ENCODE data around the gene WDR46. TPM values are rescaled to one million over a fixed set of nuclear protein-coding genes. Genes with fewer than 3 reads are reported as not detected.

WDR46 gene
- total RNA-seq, 8 experiments from 2014 or later = 31.4 to 108 (median 50.5) TPM

GRCh38 chr6:33237741-33238140, 51.3 kb downstream of the WDR46 start:
- in situ Hi-C loops (cut with MboI; ENCODE audit: low pct_unique_long_range_greater_than_20kb in 2 of 9, low sequenced_read_pairs in 9 of 9, unreplicated experiment in 9 of 9) = loop anchor here in 6 of 9 experiments (25.0 kb wide), 2 partner anchors 125 to 225 kb away; partner anchors contain the start of gene HLA-DOA (in 5 of the 6)
- no peak for ATAC-seq (replicated peaks in 6 of 8)
- WGBS, 10 experiments = 0 to 100% (median 75%) methylated on average over 1 to 2 of the region's 2 CpGs; no CpG with 5 or more reads in 1 of the 10 experiments
- Histone ChIP-seq H3K27ac (no peak overlapping the region), H3K4me1 (replicated peaks in 1 of 2) (peaks cover 0 to 7% of the 10 kb centered on the region in 2 donors), H3K4me3 (no peak overlapping the region)

- Histone ChIP-seq H3K27ac (no peak overlapping the region), H3K4me1 (replicated peaks in 1 of 2) (peaks cover 0 to 7% of the 10 kb centered on the region in 2 donors), H3K4me3 (no peak overlapping the region)
- ATAC-seq (replicated peaks in 6 of 8) = no peak
- in situ Hi-C loops (cut with MboI; ENCODE audit: low pct_unique_long_range_greater_than_20kb in 2 of 9, low sequenced_read_pairs in 9 of 9, unreplicated experiment in 9 of 9) = loop anchor here in 6 of 9 experiments (25.0 kb wide), 2 partner anchors 125 to 225 kb away; partner anchors contain the start of gene HLA-DOA (in 5 of the 6)
- WGBS, 10 experiments = 18 to 100% (median 88%) methylated on average over 1 to 5 of the region's 6 CpGs; no CpG with 5 or more reads in 3 of the 10 experiments
Measured at GRCh38 chr6:33236852-33237251, 52.2 kb downstream of the WDR46 start.

- ATAC-seq (replicated peaks in 6 of 8) = no peak
Measured at GRCh38 chr6:33236328-33236727, 52.7 kb downstream of the WDR46 start.

GRCh38 chr6:33235221-33235634, 53.8 kb downstream of the WDR46 start:
- Histone ChIP-seq H3K4me3 (no peak overlapping the region), H3K27ac (no peak overlapping the region), H3K4me1 (replicated peaks in 1 of 2) (peaks cover 0 to 7% of the 10 kb centered on the region in 2 donors)
- WGBS, 10 experiments = 0 to 21% (median 14%) methylated on average over 1 to 4 of the region's 6 CpGs; no CpG with 5 or more reads in 2 of the 10 experiments
- in situ Hi-C loops (cut with MboI; ENCODE audit: low pct_unique_long_range_greater_than_20kb in 2 of 9, low sequenced_read_pairs in 9 of 9, unreplicated experiment in 9 of 9) = loop anchor here in 6 of 9 experiments (25.0 kb wide), 2 partner anchors 123 to 223 kb away; partner anchors contain the start of gene HLA-DOA (in 5 of the 6)
- ATAC-seq (replicated peaks in 6 of 8) = peak in 3 of 8 experiments; percentile 35 to 65 (median 56)

More at GRCh38 chr6:33236328-33236727, 52.7 kb downstream of the WDR46 start:
- Histone ChIP-seq H3K4me1 (replicated peaks in 1 of 2) (peaks cover 0 to 7% of the 10 kb centered on the region in 2 donors), H3K27ac (no peak overlapping the region), H3K4me3 (no peak overlapping the region)
- in situ Hi-C loops (cut with MboI; ENCODE audit: low pct_unique_long_range_greater_than_20kb in 2 of 9, low sequenced_read_pairs in 9 of 9, unreplicated experiment in 9 of 9) = loop anchor here in 6 of 9 experiments (25.0 kb wide), 2 partner anchors 124 to 224 kb away; partner anchors contain the start of gene HLA-DOA (in 5 of the 6)

Other genes with a start within 250 kb of the WDR46 start
- 1 to 10 TPM in 2 of 8 experiments, under 1 TPM in 6; 0.09 to 6.9 (median 0.40) TPM for gene HLA-DPA1, start 215.6 kb downstream of the WDR46 start, total RNA-seq
- 10 to 100 TPM in 1 of 8 experiments, 1 to 10 TPM in 6, under 1 TPM in 1; 0.55 to 16.5 (median 2.1) TPM for gene HLA-DPB1, start 213.2 kb downstream of the WDR46 start, total RNA-seq
- 1 to 10 TPM in 7 of 8 experiments, under 1 TPM in 1; 0.71 to 3.4 (median 2.0) TPM for gene COL11A2, start 96.8 kb downstream of the WDR46 start, total RNA-seq
- gene RXRB, start 88.6 kb downstream of the WDR46 start, total RNA-seq = 10 to 100 TPM; 19.3 to 52.0 (median 35.4) TPM
- gene SLC39A7, start 88.4 kb downstream of the WDR46 start, total RNA-seq = 100 to 1,000 TPM in 6 of 8 experiments, 10 to 100 TPM in 2; 69.2 to 143 (median 132) TPM
- 10 to 100 TPM in 4 of 8 experiments, 1 to 10 TPM in 4; 8.7 to 26.6 (median 9.9) TPM for gene HSD17B8, start 84.6 kb downstream of the WDR46 start, total RNA-seq
- 10 to 100 TPM; 17.2 to 43.0 (median 34.5) TPM for gene RING1, start 80.7 kb downstream of the WDR46 start, total RNA-seq
- 10 to 100 TPM; 21.8 to 66.1 (median 33.8) TPM for gene VPS52, start 17.4 kb downstream of the WDR46 start, total RNA-seq
- gene RPS18, start 17.2 kb downstream of the WDR46 start, total RNA-seq = 1,000 to 10,000 TPM; 3,773 to 8,538 (median 6,042) TPM
- 1 to 10 TPM; 1.5 to 6.0 (median 5.1) TPM for gene B3GALT4, start 12.1 kb downstream of the WDR46 start, total RNA-seq
- gene PFDN6, start 362 bp upstream of the WDR46 start, total RNA-seq = 100 to 1,000 TPM in 6 of 8 experiments, 10 to 100 TPM in 2; 88.9 to 168 (median 116) TPM
- 10 to 100 TPM; 11.4 to 80.6 (median 27.8) TPM for gene RGL2, start 9.7 kb upstream of the WDR46 start, total RNA-seq
- 10 to 100 TPM in 5 of 8 experiments, 1 to 10 TPM in 3; 5.2 to 95.0 (median 41.9) TPM for gene TAPBP, start 24.8 kb upstream of the WDR46 start, total RNA-seq
- 10 to 100 TPM in 7 of 8 experiments, 1 to 10 TPM in 1; 9.5 to 27.4 (median 18.9) TPM for gene ZBTB22, start 28.5 kb upstream of the WDR46 start, total RNA-seq
- 10 to 100 TPM; 21.4 to 63.6 (median 37.4) TPM for gene DAXX, start 33.7 kb upstream of the WDR46 start, total RNA-seq
- gene KIFC1, start 102.6 kb upstream of the WDR46 start, total RNA-seq = 10 to 100 TPM in 3 of 8 experiments, 1 to 10 TPM in 5; 1.1 to 49.4 (median 2.5) TPM
- 10 to 100 TPM; 24.3 to 63.6 (median 44.4) TPM for gene PHF1, start 121.8 kb upstream of the WDR46 start, total RNA-seq
- gene CUTA, start 128.9 kb upstream of the WDR46 start, total RNA-seq = 100 to 1,000 TPM; 196 to 327 (median 271) TPM
- 10 to 100 TPM in 7 of 8 experiments, 1 to 10 TPM in 1; 5.4 to 21.0 (median 12.9) TPM for gene SYNGAP1, start 130.8 kb upstream of the WDR46 start, total RNA-seq
- gene ZBTB9, start 165.3 kb upstream of the WDR46 start, total RNA-seq = 10 to 100 TPM in 1 of 8 experiments, 1 to 10 TPM in 7; 4.2 to 12.5 (median 8.1) TPM

Data from motor neuron (in vitro differentiated cells).